Activated naive CD8-positive, alpha-beta T cell treated with anti-CD3 and anti-CD28 coated beads, Interleukin-2, amount 10 ng/mL, durations not matched to agents 7 days and 5 days (primary cell): ENCODE measurements around the gene RETREG1. TPM values are rescaled to one million over a fixed set of nuclear protein-coding genes. Genes with fewer than 3 reads are reported as not detected.
A peak's percentile ranks its signal among the peaks of the same experiment; 100 is the strongest.
"Not testable (repeated sequence)": the region's sequence is repeated elsewhere in the genome, so short reads cannot be mapped to it uniquely, and the experiment has no call there.

Experiments
- ATAC-seq: fragments of 150-1000 bp; cut with Tn5 transposase; one replicate; pipeline ENCODE4 v1.10.0; 2021; ENCODE audit warnings: low read depth, moderate library complexity
- POLR2A ChIA-PET: fragments of 350-600 bp; sonication (Branson Sonifier 250); formaldehyde crosslinking; loops from one replicate; lab custom pipeline; 2021; ENCODE audit warnings: antibody characterized with exemption; lab: Charles Lee
- DNase-seq: peaks from one replicate; pipeline ENCODE4 v3.0.0; 2021
- H3K27ac Mint-ChIP-seq: one replicate; pipeline ENCODE4 v1.8.0; 2022; ENCODE audit warnings: mild to moderate bottlenecking, mixed read lengths
- H3K27me3 Mint-ChIP-seq: one replicate; pipeline ENCODE4 v1.8.0; 2022; ENCODE audit warnings: mild to moderate bottlenecking, moderate library complexity, mixed read lengths
- H3K36me3 Mint-ChIP-seq: one replicate; pipeline ENCODE4 v1.8.0; 2021; ENCODE audit warnings: mild to moderate bottlenecking, mixed read lengths
- H3K4me1 Mint-ChIP-seq: one replicate; pipeline ENCODE4 v1.8.0; 2021; ENCODE audit warnings: mixed read lengths
- H3K4me3 Mint-ChIP-seq: one replicate; pipeline ENCODE4 v1.8.0; 2022; ENCODE audit warnings: mild to moderate bottlenecking, moderate library complexity, mixed read lengths
- H3K9me3 Mint-ChIP-seq: one replicate; pipeline ENCODE4 v1.8.0; 2021; ENCODE audit warnings: mixed read lengths
- total RNA-seq, 2 experiments: library from RNA; stranded (reverse); gene quantifications; one replicate each; pipeline ENCODE4 v1.2.3, GENCODE V29; 2021

Gene RETREG1
- total RNA-seq, 2 experiments from 2014 or later = 50.9 to 59.8 TPM

DNA sequence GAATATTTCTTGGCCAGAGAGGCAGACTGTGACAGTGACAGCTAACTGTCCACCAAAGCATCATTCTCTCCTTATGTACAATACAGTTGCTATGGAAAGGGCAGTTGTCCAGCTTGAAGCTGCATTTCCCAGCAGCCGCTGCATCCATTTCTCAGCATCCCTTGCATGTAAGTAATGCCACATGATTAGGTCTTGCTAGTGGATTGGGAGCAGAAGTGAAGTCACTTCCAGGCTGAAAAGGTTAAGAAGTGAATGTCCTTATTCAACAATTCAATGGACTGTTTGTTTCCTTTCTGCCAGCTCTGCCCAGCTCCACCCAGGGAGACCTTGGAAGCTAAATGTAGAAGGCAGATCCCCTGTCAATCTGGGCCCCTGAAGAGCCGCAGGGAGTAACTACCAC, 26.1 kb upstream of the RETREG1 start:
- peaks cover 10% of the 10 kb centered on the region for H3K9me3 Mint-ChIP-seq
- DNase-seq (no peak), ATAC-seq (no peak)
- no peaks in the 10 kb centered on the region for H3K27me3 Mint-ChIP-seq
- peaks cover 10% of the 10 kb centered on the region for H3K4me1 Mint-ChIP-seq
- no peak overlapping the region for H3K27ac Mint-ChIP-seq
- POLR2A ChIA-PET = no interaction called here
- peaks cover 7% of the 10 kb centered on the region for H3K36me3 Mint-ChIP-seq
- H3K4me3 Mint-ChIP-seq = no peak overlapping the region

DNA sequence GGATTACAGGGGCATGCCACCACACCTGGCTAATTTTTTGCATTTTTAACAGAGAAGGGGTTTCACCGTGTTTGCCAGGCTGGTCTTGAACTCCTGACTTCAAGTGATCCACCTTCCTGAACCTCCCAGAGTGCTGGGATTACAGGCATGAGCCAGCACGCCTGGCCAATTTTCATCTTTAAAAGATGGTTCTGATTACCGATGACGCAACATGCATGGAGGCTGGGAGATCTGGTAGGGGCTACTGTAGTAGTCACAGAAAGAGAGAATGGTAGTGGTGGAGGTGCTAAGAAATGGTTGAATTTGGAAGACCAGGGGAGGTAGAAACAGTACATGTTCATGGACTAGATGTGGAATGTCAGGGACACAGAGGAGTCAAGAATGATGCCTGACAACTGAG, 22.4 kb upstream of the RETREG1 start:
- H3K4me1 Mint-ChIP-seq = peaks cover 5% of the 10 kb centered on the region

DNA sequence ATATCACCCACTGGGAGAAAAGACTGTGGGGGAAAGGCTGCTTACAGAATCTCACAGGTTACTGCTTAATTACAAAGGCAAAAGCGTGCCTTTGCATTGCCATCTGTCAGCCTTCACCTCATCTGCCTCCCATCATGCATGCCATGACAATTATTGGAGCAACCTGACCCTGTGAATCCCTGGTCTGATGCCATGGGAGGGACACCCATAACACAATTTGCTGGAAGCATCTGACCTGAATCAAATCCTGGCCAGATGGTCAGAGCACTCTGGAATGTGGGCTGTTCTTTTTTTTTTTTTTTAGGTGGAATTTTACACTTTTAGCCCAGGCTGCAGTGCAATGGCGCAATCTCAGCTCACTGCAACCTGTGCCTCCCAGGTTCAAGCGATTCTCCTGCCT, 11.6 kb upstream of the RETREG1 start:
- H3K27me3 Mint-ChIP-seq = no peaks in the 10 kb centered on the region
- DNase-seq = no peak
- H3K9me3 Mint-ChIP-seq = peaks cover 9% of the 10 kb centered on the region
- peaks cover 7% of the 10 kb centered on the region for H3K36me3 Mint-ChIP-seq
- POLR2A ChIA-PET = interaction anchor here (7.2 kb wide), 1 partner anchor 11 kb away, joined by 242 read pairs; the partner anchor contains the start of gene RETREG1
- peak overlapping the region; percentile 92 for H3K27ac Mint-ChIP-seq
- H3K4me3 Mint-ChIP-seq = no peak overlapping the region
- ATAC-seq = no peak
- H3K4me1 Mint-ChIP-seq = peaks cover 39% of the 10 kb centered on the region

More for the DNA sequence above, 22.4 kb upstream of the RETREG1 start:
- ATAC-seq (no peak), DNase-seq (no peak)
- Mint-ChIP-seq H3K9me3 (peaks cover 5% of the 10 kb centered on the region), H3K27ac (no peak overlapping the region), H3K4me3 (no peak overlapping the region), H3K27me3 (no peaks in the 10 kb centered on the region), H3K36me3 (peaks cover 5% of the 10 kb centered on the region)
- POLR2A ChIA-PET = no interaction called here

DNA sequence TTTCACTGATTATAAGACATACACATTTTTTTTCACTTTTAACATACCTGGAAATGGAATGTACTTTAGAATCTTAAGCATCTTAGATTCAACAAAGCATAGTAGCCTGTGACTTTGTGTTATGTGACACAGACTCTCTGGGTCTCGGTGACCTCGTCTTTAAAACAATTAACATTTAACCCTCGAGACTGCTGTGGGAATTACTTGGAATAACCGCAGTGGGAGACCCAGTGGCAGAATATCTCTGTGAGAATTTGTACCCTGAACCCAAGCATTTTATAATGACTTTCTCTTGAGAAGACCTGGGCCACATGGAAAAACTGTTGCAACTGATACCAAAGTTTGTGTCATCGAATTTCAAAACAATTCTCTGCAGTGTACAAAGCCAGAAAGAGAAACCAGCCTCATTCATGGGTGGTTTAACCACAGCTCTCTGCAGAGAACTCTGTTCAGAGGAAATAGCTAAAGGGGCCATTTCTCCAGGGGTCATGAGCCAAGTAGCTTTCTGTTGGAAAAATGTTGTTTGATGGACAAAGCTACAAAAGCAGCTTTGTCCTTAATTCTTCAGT, 10.0 kb upstream of the RETREG1 start:
- H3K27me3 Mint-ChIP-seq = no peaks in the 10 kb centered on the region
- POLR2A ChIA-PET = interaction anchor here (0.9 to 7.2 kb wide), 5 partner anchors 10 to 162 kb away, joined by 3 to 242 read pairs (median 6); partner anchors contain the start of gene RETREG1
- ATAC-seq = peak; percentile 81
- peaks cover 39% of the 10 kb centered on the region for H3K4me1 Mint-ChIP-seq
- H3K36me3 Mint-ChIP-seq = peaks cover 4% of the 10 kb centered on the region
- peak overlapping the region; percentile 99 for H3K27ac Mint-ChIP-seq
- DNase-seq = no peak
- H3K9me3 Mint-ChIP-seq = peaks cover 6% of the 10 kb centered on the region
- peak overlapping the region; percentile 81 for H3K4me3 Mint-ChIP-seq

DNA sequence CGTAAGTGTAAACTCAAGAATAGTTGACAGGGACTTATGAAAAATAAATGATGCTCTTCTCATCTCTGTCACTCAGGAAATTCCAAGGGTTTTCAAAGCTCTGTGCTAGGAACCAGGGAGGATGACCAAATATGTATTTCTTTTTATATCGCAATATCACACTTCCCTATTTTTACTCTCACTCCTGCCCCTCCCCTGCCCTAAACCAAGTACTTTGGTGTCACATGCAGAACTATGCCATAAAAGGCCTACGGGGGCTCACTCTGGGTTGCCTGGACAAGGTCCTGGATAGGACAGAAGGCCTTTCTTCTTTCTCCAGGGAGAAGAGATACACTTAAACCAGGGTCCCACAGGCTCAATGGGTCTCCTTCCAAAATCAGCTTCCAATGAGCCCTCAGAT, 8.3 kb upstream of the RETREG1 start:
- DNase-seq (no peak), ATAC-seq (no peak)
- no peak overlapping the region for H3K27ac Mint-ChIP-seq
- peaks cover 38% of the 10 kb centered on the region for H3K4me1 Mint-ChIP-seq
- H3K27me3 Mint-ChIP-seq = no peaks in the 10 kb centered on the region
- no peaks in the 10 kb centered on the region for H3K9me3 Mint-ChIP-seq
- no peak overlapping the region for H3K4me3 Mint-ChIP-seq
- peaks cover 4% of the 10 kb centered on the region for H3K36me3 Mint-ChIP-seq
- POLR2A ChIA-PET = interaction anchor here (7.2 kb wide), 1 partner anchor 8 kb away, joined by 242 read pairs; the partner anchor contains the start of gene RETREG1

DNA sequence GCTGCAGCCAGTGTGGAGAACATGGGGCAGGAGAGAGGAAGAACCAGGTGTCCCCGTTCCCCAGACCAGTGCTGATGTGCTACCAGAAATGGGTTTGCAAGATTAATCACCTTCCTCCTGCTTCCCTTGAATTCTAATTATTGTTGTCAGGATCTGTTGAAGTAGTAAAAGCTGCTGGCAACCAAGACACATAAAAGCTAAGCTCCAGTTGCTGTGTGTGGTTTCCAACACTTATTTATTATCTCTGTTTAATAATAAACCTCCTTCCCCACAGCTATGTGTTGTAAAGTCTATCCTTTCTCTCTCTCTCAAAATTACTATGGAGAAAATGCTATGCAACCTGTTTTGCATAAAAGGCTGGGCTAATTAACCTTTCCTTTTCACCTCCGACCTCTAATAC, 2.3 kb upstream of the RETREG1 start:
- Mint-ChIP-seq H3K27me3 (no peaks in the 10 kb centered on the region), H3K9me3 (no peaks in the 10 kb centered on the region), H3K4me3 (no peak overlapping the region), H3K4me1 (peaks cover 20% of the 10 kb centered on the region), H3K27ac (no peak overlapping the region), H3K36me3 (peaks cover 14% of the 10 kb centered on the region)
- no peak for ATAC-seq
- no peak for DNase-seq
- POLR2A ChIA-PET = interaction anchor here (6.4 kb wide), 1 partner anchor 10 kb away, joined by 242 read pairs; no protein-coding TSS in a partner anchor

DNA sequence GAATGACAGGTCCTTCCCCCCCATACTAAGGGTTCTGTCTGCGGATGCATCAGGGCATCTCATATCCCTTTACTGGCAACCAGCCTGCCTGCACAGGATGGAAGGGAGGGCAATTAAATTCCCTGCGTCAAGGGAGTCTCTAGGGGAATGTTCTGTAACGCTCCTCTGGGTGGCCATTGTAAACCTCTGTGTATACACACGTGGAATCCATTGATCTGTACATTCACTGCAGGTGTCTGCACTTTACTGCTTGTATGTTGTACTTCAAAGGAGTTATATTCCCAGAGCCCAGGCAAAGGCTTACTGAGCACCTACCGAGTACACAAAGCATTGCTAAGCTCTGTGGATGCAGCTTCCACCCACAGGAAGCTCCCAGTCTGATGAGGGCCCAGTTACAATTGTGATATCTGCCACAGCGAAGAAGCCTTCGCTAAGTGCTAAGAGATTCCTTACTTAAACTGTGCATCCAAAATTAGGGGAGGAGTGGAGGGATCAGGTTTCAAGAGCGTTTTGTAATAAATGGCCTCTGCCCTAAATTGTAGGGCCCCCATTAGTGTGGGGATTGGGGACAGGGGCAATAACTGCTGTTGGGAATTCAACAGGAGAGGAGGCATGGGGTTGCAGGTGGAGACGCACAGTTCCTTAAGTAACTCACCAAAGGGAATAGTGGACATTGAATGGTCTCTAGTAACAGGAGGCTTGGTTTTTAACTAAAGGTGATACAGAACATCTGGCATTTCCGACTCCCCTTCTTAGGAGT, 1.5 kb upstream of the RETREG1 start:
- H3K36me3 Mint-ChIP-seq = peaks cover 19% of the 10 kb centered on the region
- POLR2A ChIA-PET = interaction anchor here (0.6 to 6.4 kb wide), 9 partner anchors 10 to 141 kb away, joined by 3 to 242 read pairs (median 6); no protein-coding TSS in a partner anchor
- peaks cover 28% of the 10 kb centered on the region for H3K4me1 Mint-ChIP-seq
- H3K4me3 Mint-ChIP-seq = no peak overlapping the region
- H3K27me3 Mint-ChIP-seq = no peaks in the 10 kb centered on the region
- H3K9me3 Mint-ChIP-seq = no peaks in the 10 kb centered on the region
- H3K27ac Mint-ChIP-seq = no peak overlapping the region
- ATAC-seq (no peak), DNase-seq (no peak)

DNA sequence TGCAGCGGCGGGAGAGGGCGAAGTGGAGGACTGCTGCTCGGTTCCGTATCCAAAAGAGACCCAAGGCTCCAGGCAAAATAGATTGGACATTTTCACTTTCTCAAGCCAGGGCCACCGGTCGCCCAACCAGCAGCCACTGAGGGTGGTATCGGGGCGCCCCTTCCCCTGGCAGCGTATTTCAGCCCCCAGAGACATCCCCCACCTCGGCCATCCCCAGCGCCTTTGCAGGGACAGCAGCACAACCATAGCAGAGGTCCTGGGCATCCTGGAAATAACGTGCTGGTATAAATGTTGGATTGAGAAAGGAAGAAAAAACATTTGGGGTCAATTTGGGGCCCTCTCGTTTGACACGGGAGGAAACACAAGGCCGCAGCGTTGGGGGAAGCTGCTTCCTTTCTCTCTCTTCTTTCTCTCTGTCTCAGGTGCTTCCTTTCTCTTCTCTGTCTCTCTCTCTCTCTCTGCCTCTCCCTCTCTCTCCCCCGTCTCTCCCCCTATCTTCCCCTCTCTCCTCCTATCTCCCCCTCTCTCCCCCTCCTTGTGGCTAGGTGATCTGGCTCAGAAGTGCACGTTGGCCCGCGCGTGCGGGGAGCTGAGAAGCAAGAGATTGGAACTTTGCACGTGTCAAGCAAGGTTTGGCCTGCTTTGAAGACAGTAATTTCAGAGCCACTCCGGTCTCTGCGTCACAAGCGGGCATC, 624 bp upstream of the RETREG1 start:
- ATAC-seq (peak; percentile 47), DNase-seq (peak; percentile 69)
- Mint-ChIP-seq H3K36me3 (peaks cover 26% of the 10 kb centered on the region), H3K27ac (no peak overlapping the region), H3K4me3 (no peak overlapping the region), H3K27me3 (no peaks in the 10 kb centered on the region), H3K9me3 (no peaks in the 10 kb centered on the region), H3K4me1 (peaks cover 35% of the 10 kb centered on the region)
- POLR2A ChIA-PET = interaction anchor here (0.6 to 6.4 kb wide), 17 partner anchors 11 to 161 kb away, joined by 3 to 242 read pairs (median 5); no protein-coding TSS in a partner anchor

DNA sequence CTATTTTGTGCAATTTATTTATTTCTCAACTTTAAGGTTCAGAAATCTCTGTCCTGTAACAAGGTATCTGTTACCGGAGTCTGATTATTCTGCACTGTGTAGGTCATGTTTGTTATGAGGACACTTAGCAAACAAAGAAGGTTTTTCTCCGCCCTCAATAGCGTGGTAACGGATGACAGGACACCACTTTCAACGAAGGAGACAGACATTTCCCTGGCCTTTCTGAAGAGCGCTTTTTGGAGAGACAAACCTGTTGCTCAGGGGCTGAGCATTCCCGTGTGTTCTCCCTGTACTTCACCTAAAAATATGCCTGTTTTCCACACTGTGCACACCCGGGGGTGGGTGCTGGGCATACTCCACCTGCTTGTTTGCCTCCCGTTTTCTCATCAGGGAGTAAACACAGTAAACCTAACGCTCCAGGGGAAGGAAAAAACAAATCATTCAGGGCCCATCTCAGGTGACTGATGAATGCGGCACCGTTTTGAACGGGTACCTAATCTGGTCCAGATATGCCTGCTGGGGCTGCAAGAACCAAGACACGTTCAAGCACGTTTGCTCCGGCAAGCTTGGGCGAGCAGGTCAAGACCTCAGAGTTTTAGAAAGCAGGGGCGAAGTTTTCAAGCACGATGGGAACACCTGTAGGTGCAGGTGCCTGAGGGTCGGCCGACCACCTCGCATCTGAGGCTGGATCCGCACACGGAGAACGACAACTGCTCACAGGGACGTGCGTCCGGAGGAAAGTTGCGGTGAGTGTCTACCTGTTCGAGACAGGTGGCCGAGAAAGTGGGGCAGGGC, 859 bp downstream of the RETREG1 start:
- H3K27ac Mint-ChIP-seq = peak overlapping the region; percentile 96
- peaks cover 38% of the 10 kb centered on the region for H3K4me1 Mint-ChIP-seq
- DNase-seq = no peak
- H3K4me3 Mint-ChIP-seq = no peak overlapping the region
- no peak for ATAC-seq
- POLR2A ChIA-PET = interaction anchor here (0.7 to 6.4 kb wide), 12 partner anchors 13 to 160 kb away, joined by 3 to 242 read pairs (median 4); no protein-coding TSS in a partner anchor
- H3K27me3 Mint-ChIP-seq = no peaks in the 10 kb centered on the region
- H3K9me3 Mint-ChIP-seq = peaks cover 7% of the 10 kb centered on the region
- peaks cover 34% of the 10 kb centered on the region for H3K36me3 Mint-ChIP-seq

DNA sequence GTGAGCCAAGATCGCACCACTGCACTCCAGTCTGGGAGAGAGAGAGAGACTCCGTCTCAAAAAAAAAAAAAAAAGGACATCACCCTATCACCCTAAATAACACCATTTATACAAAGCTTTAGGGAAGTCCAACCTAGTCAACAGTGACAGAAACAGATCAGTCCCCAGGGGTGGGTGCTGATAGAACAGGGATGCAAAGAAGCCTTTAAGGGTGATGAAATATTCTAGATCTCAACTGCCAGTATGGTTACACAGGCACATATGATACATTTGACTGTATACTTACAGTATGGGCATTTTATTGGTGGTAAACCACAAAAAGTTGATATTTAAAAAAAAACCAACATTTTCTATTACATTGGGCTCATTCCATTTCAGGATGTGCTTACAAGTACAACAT, 4.8 kb downstream of the RETREG1 start:
- Mint-ChIP-seq H3K9me3 (peaks cover 8% of the 10 kb centered on the region), H3K4me1 (peaks cover 46% of the 10 kb centered on the region), H3K27me3 (no peaks in the 10 kb centered on the region), H3K36me3 (peaks cover 56% of the 10 kb centered on the region), H3K27ac (no peak overlapping the region), H3K4me3 (peak overlapping the region; percentile 6)
- DNase-seq (no peak), ATAC-seq (no peak)
- POLR2A ChIA-PET = no interaction called here

DNA sequence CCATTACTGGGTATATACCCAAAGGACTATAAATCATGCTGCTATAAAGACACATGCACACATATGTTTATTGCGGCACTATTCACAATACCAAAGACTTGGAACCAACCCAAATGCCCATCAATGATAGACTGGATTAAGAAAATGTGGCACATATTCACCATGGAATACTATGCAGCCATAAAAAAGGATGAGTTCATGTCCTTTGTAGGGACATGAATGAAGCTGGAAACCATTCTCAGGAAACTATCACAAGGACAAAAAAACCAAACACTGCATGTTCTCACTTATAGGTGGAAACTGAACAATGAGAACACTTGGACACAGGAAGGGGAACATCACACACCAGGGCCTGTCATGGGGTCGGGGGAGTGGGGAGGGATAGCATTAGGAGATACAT, 5.9 kb downstream of the RETREG1 start:
- peaks cover 62% of the 10 kb centered on the region for H3K36me3 Mint-ChIP-seq
- DNase-seq, POLR2A ChIA-PET, H3K4me3 Mint-ChIP-seq, H3K27me3 Mint-ChIP-seq, ATAC-seq, H3K27ac Mint-ChIP-seq: not testable (repeated sequence)
- peaks cover 47% of the 10 kb centered on the region for H3K4me1 Mint-ChIP-seq
- peaks cover 12% of the 10 kb centered on the region for H3K9me3 Mint-ChIP-seq

DNA sequence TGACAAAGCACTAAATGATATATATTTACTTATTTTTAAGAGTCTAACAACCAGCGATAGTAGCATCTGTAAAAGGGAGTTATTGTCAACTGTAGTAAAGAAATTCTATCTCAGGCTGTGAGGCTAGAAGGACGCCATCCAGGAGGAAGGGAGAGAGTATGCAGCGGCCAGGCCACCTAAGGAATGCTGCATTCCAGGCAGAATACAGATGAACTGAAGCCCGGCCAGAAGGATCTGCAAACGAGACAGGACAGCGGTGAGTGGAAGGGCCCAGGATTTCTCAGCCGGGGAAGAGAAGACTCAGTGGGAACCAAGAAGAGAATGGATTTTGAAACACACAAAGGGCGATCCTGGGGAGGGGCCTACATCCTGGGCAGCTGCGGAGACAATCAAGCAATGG, 7.4 kb downstream of the RETREG1 start:
- H3K4me3 Mint-ChIP-seq = no peak overlapping the region
- ATAC-seq (no peak), DNase-seq (no peak)
- no peak overlapping the region for H3K27ac Mint-ChIP-seq
- H3K27me3 Mint-ChIP-seq = no peaks in the 10 kb centered on the region
- peaks cover 49% of the 10 kb centered on the region for H3K4me1 Mint-ChIP-seq
- peaks cover 72% of the 10 kb centered on the region for H3K36me3 Mint-ChIP-seq
- H3K9me3 Mint-ChIP-seq = peaks cover 12% of the 10 kb centered on the region
- POLR2A ChIA-PET = no interaction called here
